ENCODE results near the gene SCUBE1.

GRCh38 chr22:43159484-43160178 is 183.5 kb downstream of the SCUBE1 start:
- TF ChIP-seq CTCF (IDR thresholded peaks at IDR 0.05) (no peak), POLR2A (IDR thresholded peaks at IDR 0.05) (no peak)

Data from thyroid gland (tissue), 4 donors.